Measurements from ENCODE around the gene AP2A2. TPM values are rescaled to one million over a fixed set of nuclear protein-coding genes. Genes with fewer than 3 reads are reported as not detected.
A peak's percentile ranks its signal among the peaks of the same experiment; 100 is the strongest.

AP2A2 gene
- total RNA-seq, 1 donor: 50.7 TPM

DNA sequence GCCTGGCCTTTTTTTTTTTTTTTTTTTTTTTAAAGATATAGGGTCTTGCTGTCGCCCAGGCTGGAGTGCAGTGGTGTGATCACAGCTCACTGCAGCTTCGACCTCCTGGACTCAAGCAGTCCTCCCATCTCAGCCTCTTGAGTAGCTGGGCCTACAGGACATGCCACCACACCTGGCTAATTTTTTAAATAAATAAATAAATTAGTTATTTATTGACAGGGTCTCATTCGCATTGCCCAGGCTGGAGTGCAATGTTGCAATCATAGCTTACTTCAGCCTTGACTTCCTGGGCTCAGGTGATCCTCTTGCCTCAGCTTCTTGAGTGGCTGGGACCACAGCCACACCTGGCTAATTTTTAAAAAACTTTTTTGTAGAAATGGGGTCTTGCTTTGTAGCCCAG is 10.5 kb downstream of the AP2A2 start:
- Histone ChIP-seq H4K20me1 (ENCODE audit: insufficient read depth, low read length) (peaks cover 60% of the 10 kb centered on the region), H3K9me3 (ENCODE audit: low read depth, low read length) (no peaks in the 10 kb centered on the region)

DNA sequence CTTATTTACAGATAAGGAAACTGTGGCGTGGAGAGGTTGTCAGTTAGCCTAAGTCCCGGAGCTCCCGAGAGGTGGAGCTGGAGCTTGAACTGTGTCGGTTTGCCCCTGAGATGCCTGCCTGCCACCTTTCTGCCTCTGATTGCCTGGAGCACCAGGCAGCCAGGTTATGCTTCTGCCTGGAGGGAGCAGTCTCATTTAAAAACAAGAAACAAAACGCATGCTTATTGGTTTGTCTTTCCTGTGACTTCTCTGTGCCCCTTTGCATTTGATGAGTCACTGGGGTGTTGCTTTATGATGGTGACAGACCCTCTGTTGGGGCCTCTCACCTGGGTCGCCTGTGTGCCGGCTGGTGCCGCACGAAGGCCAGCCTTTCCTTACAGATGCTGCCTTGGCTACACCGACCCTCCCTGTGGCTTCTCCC is 12.2 kb downstream of the AP2A2 start:
- Histone ChIP-seq H3K4me1 (ENCODE audit: insufficient read depth, low read length) (peaks cover 18% of the 10 kb centered on the region), H3K9me3 (ENCODE audit: low read depth, low read length) (no peaks in the 10 kb centered on the region), H3K27ac (ENCODE audit: low read depth, low read length) (no peak overlapping the region), H2AFZ (ENCODE audit: low read length) (no peak overlapping the region), H3K36me3 (ENCODE audit: insufficient read depth, low read length) (peaks cover 3% of the 10 kb centered on the region), H3K4me3 (ENCODE audit: insufficient read depth, low read length) (no peak overlapping the region), H3K4me2 (ENCODE audit: insufficient read depth, low read length) (no peak overlapping the region), H4K20me1 (ENCODE audit: insufficient read depth, low read length) (peaks cover 49% of the 10 kb centered on the region), H3K27me3 (ENCODE audit: insufficient read depth, low read length) (no peaks in the 10 kb centered on the region), H3K79me2 (ENCODE audit: insufficient read depth, low read length) (peaks cover 89% of the 10 kb centered on the region)
- TF ChIP-seq, protein P1, sequence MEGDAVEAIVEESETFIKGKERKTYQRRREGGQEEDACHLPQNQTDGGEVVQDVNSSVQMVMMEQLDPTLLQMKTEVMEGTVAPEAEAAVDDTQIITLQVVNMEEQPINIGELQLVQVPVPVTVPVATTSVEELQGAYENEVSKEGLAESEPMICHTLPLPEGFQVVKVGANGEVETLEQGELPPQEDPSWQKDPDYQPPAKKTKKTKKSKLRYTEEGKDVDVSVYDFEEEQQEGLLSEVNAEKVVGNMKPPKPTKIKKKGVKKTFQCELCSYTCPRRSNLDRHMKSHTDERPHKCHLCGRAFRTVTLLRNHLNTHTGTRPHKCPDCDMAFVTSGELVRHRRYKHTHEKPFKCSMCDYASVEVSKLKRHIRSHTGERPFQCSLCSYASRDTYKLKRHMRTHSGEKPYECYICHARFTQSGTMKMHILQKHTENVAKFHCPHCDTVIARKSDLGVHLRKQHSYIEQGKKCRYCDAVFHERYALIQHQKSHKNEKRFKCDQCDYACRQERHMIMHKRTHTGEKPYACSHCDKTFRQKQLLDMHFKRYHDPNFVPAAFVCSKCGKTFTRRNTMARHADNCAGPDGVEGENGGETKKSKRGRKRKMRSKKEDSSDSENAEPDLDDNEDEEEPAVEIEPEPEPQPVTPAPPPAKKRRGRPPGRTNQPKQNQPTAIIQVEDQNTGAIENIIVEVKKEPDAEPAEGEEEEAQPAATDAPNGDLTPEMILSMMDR (IDR thresholded peaks at IDR 0.05; ENCODE audit: extremely low read depth, low read depth, low read length): no peak
- DNase-seq (ENCODE audit: insufficient read length, low spot score, missing footprints): no peak

More for the DNA sequence above, 10.5 kb downstream of the AP2A2 start:
- no peak overlapping the region for H3K4me2 ChIP-seq (ENCODE audit: insufficient read depth, low read length)
- TF ChIP-seq, protein P1 (IDR thresholded peaks at IDR 0.05; ENCODE audit: extremely low read depth, low read depth, low read length): no peak
- peaks cover 17% of the 10 kb centered on the region for H3K4me1 ChIP-seq (ENCODE audit: insufficient read depth, low read length)
- no peak for DNase-seq (ENCODE audit: insufficient read length, low spot score, missing footprints)
- H3K36me3 ChIP-seq (ENCODE audit: insufficient read depth, low read length): peaks cover 3% of the 10 kb centered on the region
- no peak overlapping the region for H3K4me3 ChIP-seq (ENCODE audit: insufficient read depth, low read length)
- no peak overlapping the region for H2AFZ ChIP-seq (ENCODE audit: low read length)
- H3K27me3 ChIP-seq (ENCODE audit: insufficient read depth, low read length): no peaks in the 10 kb centered on the region
- peaks cover 89% of the 10 kb centered on the region for H3K79me2 ChIP-seq (ENCODE audit: insufficient read depth, low read length)
- no peak overlapping the region for H3K27ac ChIP-seq (ENCODE audit: low read depth, low read length)

DNA sequence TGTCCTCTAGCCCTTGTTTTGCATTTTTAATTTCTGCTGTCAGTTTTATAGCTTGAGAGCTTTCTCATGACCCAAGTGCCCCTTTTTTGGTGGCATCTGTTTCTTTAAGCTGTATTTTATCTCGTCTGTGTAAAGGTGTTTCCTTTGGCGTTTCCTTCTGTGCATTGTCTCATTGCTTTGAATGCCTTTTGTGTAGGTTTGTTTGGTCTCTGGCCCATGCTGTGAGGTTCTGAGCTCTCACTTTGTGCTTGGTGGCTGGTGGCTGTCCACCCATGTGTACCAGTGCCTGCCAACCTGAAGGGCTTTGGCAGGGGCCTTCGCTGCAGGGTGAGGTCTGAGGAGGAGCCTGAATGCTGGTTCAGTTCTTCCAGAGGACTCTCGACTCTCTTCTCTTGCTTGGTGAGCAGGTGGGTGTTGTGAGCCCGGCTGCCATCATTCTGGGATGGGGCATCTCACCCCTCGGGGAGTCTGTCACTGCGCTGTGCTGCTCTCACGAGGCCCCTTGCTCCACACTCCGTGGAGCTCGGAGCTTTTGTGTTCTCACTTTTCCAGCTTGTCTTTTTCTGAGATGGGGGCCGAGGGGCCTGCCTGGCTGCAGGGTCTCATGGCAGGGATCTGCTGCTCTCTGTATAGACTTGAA is 14.9 kb downstream of the AP2A2 start:
- H3K4me3 ChIP-seq (ENCODE audit: insufficient read depth, low read length): no peak overlapping the region
- no peak overlapping the region for H3K27ac ChIP-seq (ENCODE audit: low read depth, low read length)
- no peaks in the 10 kb centered on the region for H3K9me3 ChIP-seq (ENCODE audit: low read depth, low read length)
- H3K79me2 ChIP-seq (ENCODE audit: insufficient read depth, low read length): peaks cover 86% of the 10 kb centered on the region
- TF ChIP-seq, protein P1 (IDR thresholded peaks at IDR 0.05; ENCODE audit: extremely low read depth, low read depth, low read length): no peak
- no peaks in the 10 kb centered on the region for H3K27me3 ChIP-seq (ENCODE audit: insufficient read depth, low read length)
- no peak for DNase-seq (ENCODE audit: insufficient read length, low spot score, missing footprints)
- H2AFZ ChIP-seq (ENCODE audit: low read length): no peak overlapping the region
- peaks cover 8% of the 10 kb centered on the region for H3K36me3 ChIP-seq (ENCODE audit: insufficient read depth, low read length)
- H3K4me1 ChIP-seq (ENCODE audit: insufficient read depth, low read length): peaks cover 8% of the 10 kb centered on the region
- H4K20me1 ChIP-seq (ENCODE audit: insufficient read depth, low read length): peaks cover 43% of the 10 kb centered on the region
- no peak overlapping the region for H3K4me2 ChIP-seq (ENCODE audit: insufficient read depth, low read length)

DNA sequence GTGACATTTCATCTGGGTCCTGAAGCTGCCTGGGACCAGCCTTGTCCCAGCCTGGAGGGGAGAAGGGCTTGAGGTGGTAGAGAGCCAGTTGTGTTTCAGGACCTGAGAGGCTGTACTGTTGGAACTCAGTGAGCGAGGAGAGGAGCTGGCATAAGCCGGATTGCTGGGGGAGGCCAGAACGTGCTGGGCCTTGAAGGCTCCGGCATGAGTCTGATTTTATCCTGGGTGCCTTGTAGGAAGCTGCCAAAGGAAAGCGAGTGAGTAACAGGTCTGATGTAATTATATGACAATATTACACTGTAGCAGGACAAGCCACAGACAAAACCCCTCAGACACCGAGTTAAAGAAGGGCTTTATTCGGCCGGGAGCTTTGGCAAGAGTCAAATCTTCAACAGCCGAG is 17.2 kb downstream of the AP2A2 start:
- Histone ChIP-seq H4K20me1 (ENCODE audit: insufficient read depth, low read length) (peaks cover 40% of the 10 kb centered on the region), H2AFZ (ENCODE audit: low read length) (no peak overlapping the region), H3K36me3 (ENCODE audit: insufficient read depth, low read length) (peaks cover 8% of the 10 kb centered on the region), H3K27ac (ENCODE audit: low read depth, low read length) (peak overlapping the region; percentile 75), H3K4me2 (ENCODE audit: insufficient read depth, low read length) (peak overlapping the region; percentile 35), H3K79me2 (ENCODE audit: insufficient read depth, low read length) (peaks cover 79% of the 10 kb centered on the region), H3K9me3 (ENCODE audit: low read depth, low read length) (no peaks in the 10 kb centered on the region), H3K4me3 (ENCODE audit: insufficient read depth, low read length) (no peak overlapping the region), H3K4me1 (ENCODE audit: insufficient read depth, low read length) (peaks cover 8% of the 10 kb centered on the region), H3K27me3 (ENCODE audit: insufficient read depth, low read length) (no peaks in the 10 kb centered on the region)
- TF ChIP-seq, protein P1 (IDR thresholded peaks at IDR 0.05; ENCODE audit: extremely low read depth, low read depth, low read length): no peak
- DNase-seq (ENCODE audit: insufficient read length, low spot score, missing footprints): peak; percentile 90
